Gastrocnemius medialis (tissue), 4 donors: ENCODE measurements around the gene FAM13A. TPM values are rescaled to one million over a fixed set of nuclear protein-coding genes. Genes with fewer than 3 reads are reported as not detected.

Experiments used
- ATAC-seq, 2 donors: fragments of 150-250 bp; one replicate each; pipeline ENCODE4 v1.9.1; 2016
- DNase-seq, 2 donors: peaks; one replicate each; pipeline ENCODE4 v3.0.0-alpha.2; 2019
- H3K27ac ChIP-seq, 4 donors: fragments of 200-600 bp; sonication (generic); 1 replicate in 1 of 4; 2 replicates in 3 of 4; pipeline ENCODE4 v1.5.1; 2016 to 2018; ENCODE audit warnings: mild to moderate bottlenecking in 2 of 4, moderate library complexity in 1 of 4
- H3K27me3 ChIP-seq, 3 donors: fragments of 200-600 bp; sonication (generic) in 2 of 3; 1 replicate in 1 of 3; 2 replicates in 2 of 3; pipeline versions ENCODE4 v1.5.1 to v1.6.0; 2016 to 2019; ENCODE audit warnings: mild to moderate bottlenecking in 1 of 3, moderate library complexity in 1 of 3
- H3K36me3 ChIP-seq, 2 donors: fragments of 200-600 bp; sonication (generic) in 1 of 2; one replicate each; pipeline ENCODE4 v1.5.1; 2017 to 2018
- H3K4me1 ChIP-seq, 2 donors: fragments of 200-600 bp; sonication (generic) in 1 of 2; one replicate each; pipeline ENCODE4 v1.5.1; 2016 to 2017; ENCODE audit warnings: mild to moderate bottlenecking in 2 of 2
- H3K4me3 ChIP-seq, 4 donors: fragments of 200-600 bp; sonication (generic) in 3 of 4; 1 replicate in 1 of 4; 2 replicates in 3 of 4; pipeline ENCODE4 v1.5.1; 2016 to 2019; ENCODE audit warnings: mild to moderate bottlenecking in 2 of 4
- H3K9me3 ChIP-seq, 3 donors: fragments of 200-600 bp; sonication (generic) in 2 of 3; 1 replicate in 1 of 3; 2 replicates in 2 of 3; pipeline ENCODE4 v1.5.1; 2016 to 2019
- CTCF ChIP-seq, 5 experiments: fragments of 450-650 bp in 3 of 5; fragments of 200-600 bp in 2 of 5; sonication (generic) in 2 of 5; IDR thresholded peaks in 4 of 5; conservative IDR thresholded peaks in 1 of 5; 1 replicate in 4 of 5; 2 replicates in 1 of 5; pipeline ENCODE4 v1.5.1; 2016 to 2019; ENCODE audit warnings: antibody characterized with exemption in 5 of 5, mild to moderate bottlenecking in 3 of 5, moderate library complexity in 3 of 5
- POLR2A ChIP-seq, 2 donors: fragments of 450-650 bp; IDR thresholded peaks; one replicate each; pipeline ENCODE4 v1.6.1; 2017; ENCODE audit warnings: antibody characterized with exemption in 2 of 2, mild to moderate bottlenecking in 2 of 2, moderate library complexity in 2 of 2
- in situ Hi-C, 4 donors: fragments of 200-750 bp; cut with MboI; loops; one replicate each; pipeline versions ENCODE4 v1.15.0 to v1.8.0; 2017; ENCODE audit warnings: low sequenced_read_pairs in 4 of 4
- intact Hi-C: fragments of 100-400 bp; cut with DNase I; formaldehyde crosslinking; loops from one replicate; pipeline ENCODE4 v1.15.1; 2023; ENCODE audit warnings: low total_unique reads
- total RNA-seq, 4 donors: library from RNA; depleted of rRNA; stranded (reverse); fragments of >200 nt; gene quantifications; one replicate each; pipeline versions ENCODE4 v1.1.0 to v1.2.3, GENCODE V29; 2016

The FAM13A gene
- total RNA-seq, 4 donors from 2014 or later = 6.7 to 14.1 (median 11.4) TPM

DNA sequence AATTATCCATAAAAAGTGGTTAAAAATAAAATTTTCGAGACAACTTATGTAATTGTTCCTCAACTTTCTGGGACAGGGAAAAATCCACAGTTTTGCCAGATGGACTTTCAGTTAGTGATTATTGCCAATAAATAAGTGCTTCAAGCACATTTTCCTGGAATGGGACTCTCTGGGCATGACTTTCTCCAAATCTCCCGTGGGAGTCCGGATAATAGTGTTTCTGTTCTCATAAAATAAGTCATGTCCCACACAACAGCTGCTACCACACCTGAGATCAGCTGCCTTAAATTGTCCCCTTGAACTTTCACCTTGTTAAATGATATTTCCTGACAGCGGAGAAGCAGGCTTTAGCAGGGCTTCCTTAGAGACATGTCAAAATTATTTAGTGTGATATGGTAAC lies 226.0 kb downstream of the FAM13A start:
- Histone ChIP-seq H3K9me3 (no peaks in the 10 kb centered on the region), H3K27ac (peak overlapping the region in 2 of 4 donors; percentile 4 to 28), H3K36me3 (no peaks in the 10 kb centered on the region), H3K4me3 (no peak overlapping the region), H3K27me3 (no peaks in the 10 kb centered on the region), H3K4me1 (peaks cover 0 to 6% of the 10 kb centered on the region in 2 donors)
- DNase-seq = no peak
- peak in 1 of 2 donors; percentile 30 for ATAC-seq
- intact Hi-C loops (no loop called here), in situ Hi-C loops (no loop called here)
- TF ChIP-seq CTCF (IDR thresholded peaks at IDR 0.05 in 4 of 5, conservative IDR thresholded peaks at IDR 0.05 in 1 of 5) = no peak
- no peak for TF ChIP-seq POLR2A (IDR thresholded peaks at IDR 0.05)

DNA sequence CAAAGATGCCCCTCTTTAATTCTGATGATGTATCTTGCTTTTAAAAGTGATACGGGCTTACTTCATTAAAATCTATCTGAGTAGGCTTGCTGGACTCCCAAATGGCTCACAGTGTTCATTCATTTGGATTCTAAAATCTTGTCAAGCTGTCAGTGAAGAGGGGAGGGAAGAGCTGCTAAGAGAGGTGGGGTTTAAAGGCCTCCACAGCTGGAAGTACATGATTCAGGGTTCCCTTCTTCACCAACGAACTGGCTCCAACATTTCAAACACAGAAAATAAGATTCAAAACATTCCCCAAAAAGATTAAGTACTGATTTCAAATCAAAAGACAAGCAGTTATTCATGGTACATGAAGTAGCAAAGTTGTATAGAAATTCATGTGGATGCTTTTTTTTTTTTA lies 226.4 kb downstream of the FAM13A start:
- Histone ChIP-seq H3K9me3 (no peaks in the 10 kb centered on the region), H3K36me3 (no peaks in the 10 kb centered on the region), H3K4me1 (peaks cover 0 to 6% of the 10 kb centered on the region in 2 donors), H3K4me3 (no peak overlapping the region), H3K27me3 (no peaks in the 10 kb centered on the region), H3K27ac (peak overlapping the region in 2 of 4 donors; percentile 1 to 13)
- ATAC-seq (no peak), DNase-seq (no peak)
- intact Hi-C loops = no loop called here
- in situ Hi-C loops = no loop called here
- no peak for TF ChIP-seq POLR2A (IDR thresholded peaks at IDR 0.05)
- no peak for TF ChIP-seq CTCF (IDR thresholded peaks at IDR 0.05 in 4 of 5, conservative IDR thresholded peaks at IDR 0.05 in 1 of 5)

- intact Hi-C loops = loop anchor here (10.0 kb wide), 1 partner anchor 304 kb away; the partner anchor contains the start of gene PYURF
Measured at GRCh38 chr4:88828842-88829571, 228.0 kb downstream of the FAM13A start.

DNA sequence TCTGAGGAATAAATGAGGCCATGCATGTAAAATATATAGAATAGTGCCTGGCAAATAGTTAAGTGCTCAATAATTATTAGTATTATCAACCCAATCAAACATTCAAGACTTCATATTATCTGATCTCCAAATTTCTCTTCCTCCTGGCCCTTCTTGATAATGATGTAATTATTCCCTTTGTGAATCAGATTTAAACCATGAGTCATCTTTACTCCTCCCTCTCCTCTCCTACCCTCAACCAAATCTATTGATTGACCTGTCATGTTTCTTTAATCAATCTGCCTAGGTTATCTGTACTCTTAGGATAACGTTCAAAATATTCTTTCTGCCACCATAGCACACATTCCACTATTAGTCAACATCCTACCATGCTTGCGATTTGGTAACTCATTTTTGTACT lies 229.5 kb downstream of the FAM13A start:
- Histone ChIP-seq H3K9me3 (no peaks in the 10 kb centered on the region), H3K36me3 (no peaks in the 10 kb centered on the region), H3K27me3 (no peaks in the 10 kb centered on the region), H3K27ac (no peak overlapping the region), H3K4me1 (peaks cover 8 to 11% of the 10 kb centered on the region in 2 donors), H3K4me3 (no peak overlapping the region)
- intact Hi-C loops (loop anchor here (10.0 kb wide), 1 partner anchor 303 kb away; the partner anchor contains the start of gene PYURF), in situ Hi-C loops (no loop called here)
- no peak for TF ChIP-seq CTCF (IDR thresholded peaks at IDR 0.05 in 4 of 5, conservative IDR thresholded peaks at IDR 0.05 in 1 of 5)
- ATAC-seq = no peak
- DNase-seq = no peak

More at GRCh38 chr4:88828842-88829571, 228.0 kb downstream of the FAM13A start:
- Histone ChIP-seq H3K27me3 (no peaks in the 10 kb centered on the region), H3K4me1 (peaks cover 3 to 6% of the 10 kb centered on the region in 2 donors), H3K9me3 (no peaks in the 10 kb centered on the region), H3K27ac (peak overlapping the region in 2 of 4 donors; percentile 37 to 50), H3K36me3 (no peaks in the 10 kb centered on the region), H3K4me3 (no peak overlapping the region)
- in situ Hi-C loops = no loop called here
- no peak for TF ChIP-seq CTCF (IDR thresholded peaks at IDR 0.05 in 4 of 5, conservative IDR thresholded peaks at IDR 0.05 in 1 of 5)
- TF ChIP-seq POLR2A (IDR thresholded peaks at IDR 0.05) = no peak
- DNase-seq = no peak
- peak; percentile 53 to 57 for ATAC-seq
